Muscle layer of duodenum (tissue), 2 donors: ENCODE data around the gene PHACTR3.

Experiments used
- H3K27ac ChIP-seq: one replicate; pipeline ENCODE4 v1.7.0; 2013; ENCODE audit warnings: mild to moderate bottlenecking, low read length
- H3K27me3 ChIP-seq: one replicate; pipeline ENCODE4 v1.7.0; 2013; ENCODE audit warnings: low read depth, mild to moderate bottlenecking, control low read depth, low read length
- H3K36me3 ChIP-seq, 2 donors: one replicate each; pipeline ENCODE4 v1.7.0; 2013; ENCODE audit warnings: low read length in 2 of 2, control low read depth in 1 of 2, mild to moderate bottlenecking in 1 of 2; ENCODE audit not compliant: insufficient read depth in 2 of 2, control insufficient read depth in 1 of 2
- H3K4me1 ChIP-seq, 2 donors: one replicate each; pipeline ENCODE4 v1.7.0; 2013; ENCODE audit warnings: low read length in 2 of 2, mild to moderate bottlenecking in 2 of 2, control low read depth in 1 of 2, moderate library complexity in 1 of 2; ENCODE audit not compliant: insufficient read depth in 2 of 2, control insufficient read depth in 1 of 2
- H3K4me3 ChIP-seq, 2 donors: one replicate each; pipeline ENCODE4 v1.7.0; 2013; ENCODE audit warnings: low read length in 2 of 2, low read depth in 1 of 2, mild to moderate bottlenecking in 1 of 2
- H3K9me3 ChIP-seq, 2 donors: one replicate each; pipeline ENCODE4 v1.7.0; 2013; ENCODE audit warnings: low read length in 2 of 2, control low read depth in 1 of 2, mild to moderate bottlenecking in 1 of 2; ENCODE audit not compliant: control insufficient read depth in 1 of 2
- donor health status: healthy.

PHACTR3 gene

DNA sequence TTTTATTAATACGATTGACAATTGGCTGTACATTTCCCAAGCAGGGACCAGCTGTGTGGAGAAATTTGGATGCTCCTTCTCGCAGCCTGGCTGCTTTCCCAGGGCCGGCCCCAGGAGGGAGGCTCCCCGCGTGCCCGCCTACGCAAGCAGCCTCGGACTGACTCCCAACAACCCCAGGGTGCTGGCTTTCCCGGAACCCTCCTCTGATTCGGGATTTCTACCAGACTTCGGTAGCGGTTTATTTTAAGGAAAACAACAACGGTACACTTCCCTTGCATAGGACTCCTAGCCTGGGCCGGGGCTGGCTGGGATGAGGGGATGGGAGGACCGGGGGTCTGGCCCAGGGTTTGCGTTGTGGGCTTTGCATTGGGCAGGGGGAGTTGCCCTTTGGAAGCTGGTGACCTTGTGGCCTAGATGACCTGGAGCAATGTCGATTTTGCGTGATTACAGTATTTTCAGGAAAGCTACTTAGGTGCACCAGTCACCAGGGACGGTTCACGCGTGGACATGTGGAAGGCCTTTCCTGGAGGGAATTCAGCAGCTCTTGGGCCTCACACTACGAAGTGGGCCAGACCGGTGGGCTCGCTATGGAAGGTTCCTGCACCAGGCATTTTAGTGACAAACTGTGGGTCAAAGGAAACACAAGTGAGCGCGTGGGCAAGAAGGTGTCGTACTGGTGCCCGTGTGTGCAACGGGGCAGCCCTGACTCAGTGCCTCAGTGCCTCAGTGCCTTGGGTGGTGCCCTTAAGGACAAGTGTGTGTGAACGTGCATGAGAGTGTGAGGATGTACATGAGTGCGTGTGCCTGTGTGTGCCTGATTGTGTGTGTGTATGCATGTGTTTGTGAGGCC is 20.7 kb upstream of the PHACTR3 start:
- Histone ChIP-seq H3K4me3 (no peak overlapping the region), H3K27ac (no peak overlapping the region), H3K9me3 (peaks cover 0 to 7% of the 10 kb centered on the region in 2 donors), H3K27me3 (peaks cover under 1% of the 10 kb centered on the region), H3K36me3 (no peaks in the 10 kb centered on the region), H3K4me1 (no peaks in the 10 kb centered on the region)

DNA sequence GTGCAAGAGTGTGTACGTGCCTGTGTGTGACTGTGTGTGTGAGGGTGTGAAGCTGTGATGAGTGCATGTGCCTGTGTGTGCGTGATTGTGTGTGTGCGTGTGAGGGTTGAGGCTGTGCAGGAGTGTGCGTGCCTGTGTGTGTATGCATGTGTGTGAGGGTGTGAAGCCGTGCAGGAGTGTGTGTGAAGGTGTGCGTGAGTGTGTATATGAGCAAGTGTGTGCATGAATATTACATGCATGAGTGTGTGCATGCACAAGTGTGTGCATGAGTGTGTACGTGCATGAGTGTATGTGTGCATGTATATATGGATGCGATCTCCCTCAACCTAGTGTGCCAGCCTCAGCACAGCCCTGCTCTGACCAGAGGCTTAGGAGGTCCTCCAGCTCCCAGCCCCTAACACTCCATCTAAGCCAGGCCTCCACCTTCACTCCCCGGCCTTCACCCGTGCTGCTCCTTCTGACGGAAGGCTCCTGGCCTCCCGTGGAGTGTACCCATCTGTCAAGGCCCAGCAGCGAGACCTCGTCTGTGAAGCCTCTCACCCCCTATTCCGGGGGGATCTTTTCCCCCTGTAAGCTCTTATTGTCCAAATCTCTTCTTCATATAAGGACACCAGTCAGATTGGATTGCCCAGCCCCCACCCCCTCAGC is 19.9 kb upstream of the PHACTR3 start:
- H3K9me3 ChIP-seq = peaks cover 0 to 7% of the 10 kb centered on the region in 2 donors
- no peak overlapping the region for H3K27ac ChIP-seq
- H3K27me3 ChIP-seq = no peaks in the 10 kb centered on the region
- H3K36me3 ChIP-seq = no peaks in the 10 kb centered on the region
- H3K4me3 ChIP-seq = no peak overlapping the region
- no peaks in the 10 kb centered on the region for H3K4me1 ChIP-seq

DNA sequence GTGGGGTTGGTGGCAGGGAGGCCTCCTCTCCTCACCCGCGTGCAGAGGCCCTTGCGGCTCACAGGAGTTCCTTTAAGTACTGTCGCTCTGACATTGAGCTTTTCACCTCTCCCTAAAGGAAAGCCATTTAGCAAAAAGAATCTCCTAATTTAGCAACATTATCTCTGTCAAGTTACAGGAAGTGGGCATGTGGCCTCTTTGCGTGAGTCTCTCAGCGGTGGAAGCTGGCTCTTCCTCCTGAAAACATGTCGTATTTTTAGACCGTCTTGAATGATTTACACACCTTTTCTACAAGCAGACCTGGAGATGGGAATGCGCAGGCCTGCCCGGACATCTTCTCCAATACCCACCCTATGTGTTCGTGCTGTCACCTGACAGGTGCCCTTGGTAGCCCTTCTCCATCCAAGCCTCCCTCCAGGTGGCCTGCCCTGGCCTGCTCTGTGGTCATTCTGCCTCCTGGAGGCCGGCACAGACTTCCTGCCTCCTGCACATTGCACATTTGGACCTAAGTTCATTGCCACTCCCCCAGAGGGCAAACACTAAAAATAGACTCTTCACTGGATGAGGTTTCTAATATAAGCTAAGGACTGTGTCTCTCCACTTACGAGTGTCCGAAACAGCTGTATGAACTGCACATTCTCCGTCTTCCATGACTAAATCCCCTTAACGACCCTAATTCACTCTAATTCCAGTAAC is 18.5 kb upstream of the PHACTR3 start:
- H3K9me3 ChIP-seq = peaks cover 0 to 7% of the 10 kb centered on the region in 2 donors
- no peaks in the 10 kb centered on the region for H3K27me3 ChIP-seq
- H3K4me1 ChIP-seq = no peaks in the 10 kb centered on the region
- H3K4me3 ChIP-seq = no peak overlapping the region
- no peaks in the 10 kb centered on the region for H3K36me3 ChIP-seq
- no peak overlapping the region for H3K27ac ChIP-seq

DNA sequence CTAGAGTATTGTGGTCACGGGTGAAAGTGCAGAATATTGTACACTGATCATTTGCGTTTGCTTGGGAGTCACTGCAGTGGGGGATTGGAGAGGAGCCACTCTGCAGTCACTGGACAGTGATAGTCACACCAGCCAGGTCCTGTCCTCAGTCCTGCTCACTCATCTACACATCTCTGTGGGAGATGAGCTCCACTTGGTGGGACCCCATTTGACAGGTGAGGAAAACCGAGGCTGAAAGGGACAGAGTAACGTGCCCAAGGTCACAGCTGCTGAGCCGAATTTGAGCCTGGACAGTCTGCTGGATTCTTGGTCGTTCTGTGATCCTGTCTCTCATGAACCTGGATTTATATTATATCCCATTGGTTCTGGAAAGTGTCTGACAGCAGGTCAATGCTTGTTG is 17.7 kb upstream of the PHACTR3 start:
- H3K9me3 ChIP-seq = peaks cover 0 to 7% of the 10 kb centered on the region in 2 donors
- no peak overlapping the region for H3K27ac ChIP-seq
- no peak overlapping the region for H3K4me3 ChIP-seq
- no peaks in the 10 kb centered on the region for H3K4me1 ChIP-seq
- no peaks in the 10 kb centered on the region for H3K27me3 ChIP-seq
- H3K36me3 ChIP-seq = no peaks in the 10 kb centered on the region

DNA sequence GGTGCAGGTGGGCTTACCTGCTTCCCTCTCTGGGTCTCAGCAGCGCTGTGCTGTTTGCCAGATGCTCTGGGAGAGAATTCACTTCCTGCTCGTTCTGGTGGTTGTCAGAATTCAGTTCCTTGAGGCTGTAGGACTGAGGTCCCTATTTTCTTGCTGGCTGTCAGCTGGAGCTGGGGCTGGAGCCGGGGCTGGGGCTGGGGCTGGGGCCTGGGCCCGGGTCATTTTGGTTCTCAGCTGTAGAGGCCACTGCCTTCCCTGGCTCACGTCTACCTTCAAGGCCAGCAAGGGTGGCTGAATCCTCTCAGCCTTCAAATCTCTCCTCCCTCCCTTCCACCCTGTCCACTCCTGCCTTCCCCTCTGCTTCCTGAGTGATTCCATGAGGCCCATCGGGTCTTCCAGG is 16.8 kb upstream of the PHACTR3 start:
- Histone ChIP-seq H3K36me3 (no peaks in the 10 kb centered on the region), H3K27ac (no peak overlapping the region), H3K4me3 (no peak overlapping the region), H3K9me3 (peaks cover 0 to 7% of the 10 kb centered on the region in 2 donors), H3K27me3 (no peaks in the 10 kb centered on the region), H3K4me1 (no peaks in the 10 kb centered on the region)

DNA sequence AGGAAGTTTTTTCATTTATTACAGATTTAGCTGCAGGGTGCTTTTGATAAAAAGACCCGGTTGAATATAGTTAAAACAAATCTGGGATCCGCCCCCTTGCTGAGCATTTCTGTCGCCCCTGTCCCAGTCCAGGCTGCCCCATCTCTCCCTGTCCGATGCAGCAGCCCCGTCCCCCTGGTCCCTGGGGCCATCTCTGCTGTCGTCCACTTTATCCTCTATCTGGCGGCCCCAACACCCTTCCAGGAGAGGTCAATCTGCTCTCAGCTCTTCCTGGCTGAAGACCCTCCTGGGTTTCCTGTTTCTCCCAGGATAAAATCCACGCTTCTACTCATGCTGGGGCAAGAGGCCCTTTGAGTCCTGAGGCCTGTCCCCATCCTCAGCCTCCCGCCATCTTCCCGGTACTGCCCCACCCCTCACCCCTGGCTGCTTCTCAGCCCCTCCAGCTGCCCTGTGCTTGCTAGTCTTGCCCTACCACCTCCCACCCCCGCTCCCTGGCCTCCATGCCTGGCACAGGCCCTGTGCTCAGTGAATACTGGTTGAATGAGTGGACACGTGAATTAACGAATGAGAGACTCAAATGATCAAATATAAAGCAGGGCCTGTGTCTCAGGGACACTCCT is 16.0 kb upstream of the PHACTR3 start:
- Histone ChIP-seq H3K36me3 (no peaks in the 10 kb centered on the region), H3K4me3 (no peak overlapping the region), H3K4me1 (no peaks in the 10 kb centered on the region), H3K27me3 (no peaks in the 10 kb centered on the region), H3K27ac (no peak overlapping the region), H3K9me3 (peaks cover 0 to 7% of the 10 kb centered on the region in 2 donors)

DNA sequence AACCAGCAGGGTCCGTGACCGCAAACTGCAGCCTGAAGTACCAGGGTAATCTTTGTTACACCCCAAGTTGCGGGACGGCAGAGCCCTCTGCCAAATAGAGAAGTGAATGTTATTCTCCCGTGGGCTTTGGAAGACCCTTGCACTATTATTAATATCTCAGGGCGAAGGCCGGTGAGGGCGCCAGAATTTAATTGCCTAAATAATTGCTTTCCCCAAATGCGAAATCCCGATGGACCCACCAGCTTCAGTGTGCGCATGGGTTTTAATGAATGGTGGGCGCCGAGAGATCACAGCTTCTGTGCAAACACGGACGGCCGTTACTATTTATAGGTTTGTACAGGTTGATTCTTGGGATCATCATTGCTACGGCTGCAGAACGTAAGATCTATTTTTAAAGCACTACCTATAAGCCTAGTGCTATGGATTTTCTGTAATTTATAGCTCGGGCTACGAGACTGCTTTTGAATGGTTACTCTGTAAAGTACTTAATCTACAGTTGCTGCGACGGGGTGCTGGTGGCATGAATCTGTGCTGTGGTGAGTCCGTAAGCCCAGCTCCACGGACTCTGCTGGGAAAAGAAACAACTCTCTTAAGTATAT is 15.2 kb upstream of the PHACTR3 start:
- no peaks in the 10 kb centered on the region for H3K36me3 ChIP-seq
- H3K9me3 ChIP-seq = peaks cover 0 to 7% of the 10 kb centered on the region in 2 donors
- H3K27me3 ChIP-seq = no peaks in the 10 kb centered on the region
- no peaks in the 10 kb centered on the region for H3K4me1 ChIP-seq
- no peak overlapping the region for H3K27ac ChIP-seq
- H3K4me3 ChIP-seq = peak overlapping the region; percentile 43 to 45

DNA sequence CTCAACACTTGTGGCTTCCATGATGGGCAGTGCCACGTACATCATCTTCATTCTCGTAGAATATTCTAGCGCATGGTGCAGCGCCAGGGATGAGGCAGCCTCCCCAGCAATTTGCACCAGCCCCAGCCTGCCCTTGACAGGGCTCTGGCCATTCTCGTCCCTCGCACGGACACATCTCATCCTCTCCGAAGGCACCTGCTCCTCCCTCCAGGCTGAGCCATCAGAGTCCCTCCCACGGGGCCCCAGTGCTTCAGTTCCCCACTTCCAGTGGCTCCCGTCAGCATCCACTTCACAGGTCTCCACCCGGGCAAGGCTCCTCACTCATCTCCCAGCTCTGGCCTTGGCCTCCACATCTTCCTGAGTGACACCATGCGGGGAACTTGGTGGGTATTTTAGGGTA is 13.3 kb upstream of the PHACTR3 start:
- Histone ChIP-seq H3K36me3 (no peaks in the 10 kb centered on the region), H3K4me3 (no peak overlapping the region), H3K9me3 (peaks cover 0 to 7% of the 10 kb centered on the region in 2 donors), H3K27ac (no peak overlapping the region), H3K4me1 (no peaks in the 10 kb centered on the region), H3K27me3 (no peaks in the 10 kb centered on the region)

DNA sequence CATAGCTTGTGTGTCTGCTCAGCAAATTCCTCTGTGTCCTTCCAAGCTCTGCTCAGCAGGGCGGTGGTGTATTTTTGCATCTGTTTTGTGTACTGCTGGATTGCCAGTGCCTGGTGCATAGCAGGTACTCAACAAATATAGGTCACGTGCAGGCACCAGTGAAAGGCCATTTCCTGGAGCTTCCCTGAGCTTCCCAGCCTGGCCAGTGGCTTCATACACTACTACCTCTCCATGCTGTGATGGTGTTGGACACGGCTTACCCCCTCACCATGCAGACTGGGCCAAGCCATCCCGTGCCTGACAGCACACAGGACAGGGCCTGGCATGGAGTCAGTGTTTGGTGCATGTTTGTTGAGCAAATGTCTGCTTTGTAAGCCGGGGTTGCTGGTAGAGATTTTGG is 7.7 kb upstream of the PHACTR3 start:
- no peak overlapping the region for H3K4me3 ChIP-seq
- no peaks in the 10 kb centered on the region for H3K9me3 ChIP-seq
- no peak overlapping the region for H3K27ac ChIP-seq
- H3K4me1 ChIP-seq = no peaks in the 10 kb centered on the region
- peaks cover 14% of the 10 kb centered on the region for H3K27me3 ChIP-seq
- H3K36me3 ChIP-seq = no peaks in the 10 kb centered on the region

DNA sequence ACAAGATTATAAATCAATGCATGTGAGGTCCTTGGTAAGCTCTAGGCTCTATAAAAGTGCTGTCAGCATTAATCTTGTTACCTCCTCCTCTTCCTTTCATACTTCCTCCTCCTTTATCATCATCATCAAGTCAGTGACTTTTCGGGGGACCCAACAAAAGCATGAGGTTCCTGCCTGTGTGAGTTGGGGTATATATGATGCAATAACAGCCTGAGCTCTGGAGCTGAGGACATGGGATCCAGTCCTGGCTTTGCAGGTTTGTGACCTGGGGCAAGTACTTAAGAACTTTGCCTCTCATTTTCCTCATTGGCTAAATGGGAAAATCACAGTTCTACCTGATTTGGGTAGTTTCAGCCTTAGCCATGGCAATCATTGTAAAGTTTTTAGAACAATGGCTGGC is 7.1 kb upstream of the PHACTR3 start:
- Histone ChIP-seq H3K27ac (no peak overlapping the region), H3K4me1 (no peaks in the 10 kb centered on the region), H3K36me3 (no peaks in the 10 kb centered on the region), H3K27me3 (peaks cover 17% of the 10 kb centered on the region), H3K9me3 (no peaks in the 10 kb centered on the region), H3K4me3 (no peak overlapping the region)
